AG09309 (cell line): ENCODE data around the gene OMP.

Experiments
- DNase-seq: peaks from one replicate; pipeline ENCODE4 v3.0.0-alpha.2; 2010; ENCODE audit warnings: low read depth
- H3K4me3 ChIP-seq: 2 replicates; pipeline ENCODE4 v1.5.1; 2011; ENCODE audit warnings: mild to moderate bottlenecking, low read depth, low read length, moderate library complexity; ENCODE audit not compliant: control insufficient read depth
- TF ChIP-seq, protein P1 (sequence below): IDR thresholded peaks from 2 replicates; pipeline ENCODE4 v1.5.1; 2011; ENCODE audit warnings: mild to moderate bottlenecking, low read depth, low read length, inconsistent platforms; ENCODE audit not compliant: insufficient read depth, control insufficient read depth; ENCODE audit errors: missing control alignments

Gene OMP

GRCh38 chr11:77141475-77141874 is 38.8 kb downstream of the OMP start:
- TF ChIP-seq, protein P1, sequence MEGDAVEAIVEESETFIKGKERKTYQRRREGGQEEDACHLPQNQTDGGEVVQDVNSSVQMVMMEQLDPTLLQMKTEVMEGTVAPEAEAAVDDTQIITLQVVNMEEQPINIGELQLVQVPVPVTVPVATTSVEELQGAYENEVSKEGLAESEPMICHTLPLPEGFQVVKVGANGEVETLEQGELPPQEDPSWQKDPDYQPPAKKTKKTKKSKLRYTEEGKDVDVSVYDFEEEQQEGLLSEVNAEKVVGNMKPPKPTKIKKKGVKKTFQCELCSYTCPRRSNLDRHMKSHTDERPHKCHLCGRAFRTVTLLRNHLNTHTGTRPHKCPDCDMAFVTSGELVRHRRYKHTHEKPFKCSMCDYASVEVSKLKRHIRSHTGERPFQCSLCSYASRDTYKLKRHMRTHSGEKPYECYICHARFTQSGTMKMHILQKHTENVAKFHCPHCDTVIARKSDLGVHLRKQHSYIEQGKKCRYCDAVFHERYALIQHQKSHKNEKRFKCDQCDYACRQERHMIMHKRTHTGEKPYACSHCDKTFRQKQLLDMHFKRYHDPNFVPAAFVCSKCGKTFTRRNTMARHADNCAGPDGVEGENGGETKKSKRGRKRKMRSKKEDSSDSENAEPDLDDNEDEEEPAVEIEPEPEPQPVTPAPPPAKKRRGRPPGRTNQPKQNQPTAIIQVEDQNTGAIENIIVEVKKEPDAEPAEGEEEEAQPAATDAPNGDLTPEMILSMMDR = no peak
- no peak for DNase-seq
- no peak overlapping the region for H3K4me3 ChIP-seq

DNA sequence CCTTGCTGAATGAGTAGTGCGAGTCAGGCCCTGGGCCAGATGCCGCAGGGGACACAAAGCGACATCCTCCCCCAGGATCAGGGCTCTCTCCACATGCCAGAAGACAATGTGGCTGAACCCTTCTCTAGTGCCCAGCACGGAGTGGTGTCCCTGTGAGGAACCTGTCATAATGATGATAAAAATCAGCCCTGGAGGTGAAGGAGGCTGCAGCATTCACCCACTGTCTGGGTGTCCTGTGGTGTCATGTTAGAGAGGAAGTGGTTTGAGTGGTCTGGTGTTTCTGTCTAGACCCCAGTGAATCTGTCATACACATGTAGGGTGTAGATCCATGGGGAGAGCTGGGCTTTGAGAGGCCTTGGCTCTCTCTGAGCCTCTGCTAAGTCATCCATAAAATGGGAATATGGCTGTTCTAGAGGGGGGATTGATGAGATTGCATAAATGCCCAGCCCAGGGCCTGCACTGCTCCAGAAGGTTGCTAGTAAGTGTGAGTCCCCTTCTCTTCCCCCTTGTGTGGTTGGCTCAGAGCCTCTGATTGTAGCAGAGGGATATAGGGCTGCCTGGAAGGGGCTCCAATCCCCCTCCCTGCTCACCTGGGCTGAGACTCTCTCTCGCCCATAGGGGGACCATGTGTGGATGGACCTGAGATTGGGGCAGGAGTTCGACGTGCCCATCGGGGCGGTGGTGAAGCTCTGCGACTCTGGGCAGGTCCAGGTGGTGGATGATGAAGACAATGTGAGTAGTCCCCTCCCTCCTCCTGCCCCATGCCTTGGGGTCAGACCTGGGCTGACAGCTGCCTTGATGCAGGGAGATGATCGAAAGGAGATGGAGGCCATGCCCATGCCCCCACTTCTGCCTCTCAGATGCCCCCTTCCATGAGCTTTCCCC is 39.7 kb downstream of the OMP start:
- no peak for DNase-seq
- no peak overlapping the region for H3K4me3 ChIP-seq
- TF ChIP-seq, protein P1 = no peak

DNA sequence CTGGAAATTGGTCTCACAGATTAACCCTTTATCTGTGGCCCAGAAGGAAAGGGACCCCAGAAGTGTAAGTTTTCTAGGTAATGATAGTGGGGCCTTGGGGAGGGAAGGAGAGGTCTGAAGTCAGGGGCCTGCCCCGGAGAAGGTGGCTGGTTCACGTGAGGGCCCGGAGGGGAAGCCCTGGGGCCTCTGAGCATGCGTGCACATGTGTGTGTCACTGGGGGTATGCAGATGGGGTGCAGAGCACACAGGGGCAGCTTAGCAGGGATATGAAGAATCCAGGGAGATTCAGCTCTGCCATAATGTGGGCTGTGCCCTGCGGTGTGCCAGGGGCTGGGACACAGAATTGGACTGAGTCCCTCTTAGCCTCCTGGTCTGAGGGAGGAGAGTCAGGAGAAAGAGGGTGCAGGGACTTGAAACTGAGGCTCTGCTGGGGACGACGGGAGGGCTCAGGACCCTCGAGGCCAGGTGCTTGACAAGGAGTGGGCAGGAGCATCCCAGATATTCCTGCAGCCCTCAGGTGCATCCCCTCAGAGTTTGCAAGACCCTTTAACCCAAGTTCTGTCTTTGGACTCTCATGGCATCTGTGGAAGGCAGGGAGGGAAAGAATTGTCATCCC is 40.9 kb downstream of the OMP start:
- H3K4me3 ChIP-seq = no peak overlapping the region
- TF ChIP-seq, protein P1 = no peak
- no peak for DNase-seq

- TF ChIP-seq, protein P1 = no peak
- DNase-seq = no peak
- no peak overlapping the region for H3K4me3 ChIP-seq
Measured at GRCh38 chr11:77144196-77144856, 41.7 kb downstream of the OMP start.

DNA sequence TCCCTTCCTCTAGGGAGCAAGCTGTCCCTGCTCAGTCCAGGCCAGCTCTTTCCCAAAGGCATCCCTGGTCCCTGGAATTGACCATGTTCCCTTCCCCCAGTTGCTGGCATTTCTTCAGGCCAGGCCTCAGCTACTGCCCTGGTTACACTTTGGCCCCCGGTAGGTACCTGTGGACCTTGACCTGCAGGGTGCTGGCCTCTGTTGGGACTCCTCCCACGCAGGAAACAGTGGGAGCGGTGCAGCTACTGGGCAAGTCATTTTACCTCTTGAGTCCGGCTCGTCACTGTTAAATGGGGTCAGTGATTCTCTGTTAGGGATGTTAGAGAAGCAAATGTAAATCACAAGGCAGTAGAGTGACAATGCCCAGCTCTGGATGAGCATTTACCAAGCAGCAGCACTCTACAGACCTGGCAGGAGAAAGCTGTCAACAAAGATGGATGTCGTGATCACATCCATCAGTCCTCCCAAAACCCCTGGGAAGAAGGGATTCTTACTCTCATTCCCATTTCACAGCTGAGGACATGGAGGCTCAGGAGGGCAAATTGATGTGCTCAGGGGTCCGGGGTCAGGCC is 42.3 kb downstream of the OMP start:
- H3K4me3 ChIP-seq = no peak overlapping the region
- TF ChIP-seq, protein P1 = no peak
- no peak for DNase-seq

DNA sequence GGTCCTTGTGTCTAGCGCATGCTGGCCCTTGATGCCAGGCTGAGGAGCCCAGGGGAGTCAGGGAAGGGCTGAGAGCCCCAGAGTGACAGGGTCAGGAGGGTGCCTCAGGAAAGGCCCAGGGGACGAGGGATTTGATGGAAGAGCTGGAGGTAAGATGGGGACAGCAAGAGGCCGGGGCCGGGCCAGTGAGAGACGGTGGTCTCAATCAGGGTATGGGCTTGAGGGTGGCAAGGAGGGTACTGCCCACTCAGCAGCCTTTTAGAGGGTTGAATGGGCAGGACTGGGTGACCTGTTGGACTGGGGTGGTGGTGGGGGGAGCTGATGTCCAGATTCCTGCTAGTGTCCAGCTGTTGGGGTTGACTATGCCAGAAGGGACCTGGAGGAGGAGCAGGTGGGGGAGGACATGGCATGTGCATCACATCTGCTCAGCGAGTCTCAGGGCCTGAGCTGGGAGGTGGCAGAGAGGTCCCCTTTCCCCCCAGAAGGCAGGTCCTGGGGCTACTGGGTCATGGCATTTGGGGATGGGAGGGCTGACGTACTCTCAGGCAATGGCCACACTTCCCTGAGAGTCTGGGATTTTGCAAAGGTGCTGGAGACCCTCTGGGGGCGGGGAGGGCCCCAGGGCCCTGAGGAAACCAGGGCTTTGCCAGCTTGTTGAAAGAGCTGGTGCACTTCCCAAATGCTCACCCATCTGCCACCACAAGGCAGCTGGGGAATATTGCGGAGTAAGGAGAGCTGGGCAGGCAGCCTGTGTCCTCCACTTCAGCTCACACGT is 43.8 kb downstream of the OMP start:
- TF ChIP-seq, protein P1 = no peak
- DNase-seq = no peak
- H3K4me3 ChIP-seq = no peak overlapping the region
